Lung (tissue), 12 donors: ENCODE data around the gene AADAT. TPM values are rescaled to one million over a fixed set of nuclear protein-coding genes. Genes with fewer than 3 reads are reported as not detected.

Experiments used
- ATAC-seq: fragments of 200-7000 bp; cut with Tn5 transposase; one replicate; pipeline ENCODE4 v1.9.1; 2020; ENCODE audit warnings: moderate number of reproducible peaks; ENCODE audit not compliant: insufficient read depth, low FRiP score
- DNase-seq, 3 donors: peaks; one replicate each; pipeline ENCODE4 v3.0.0-alpha.2; 2013 to 2017
- H3K27ac ChIP-seq, 2 donors: one replicate each; pipeline ENCODE4 v1.5.1; 2013; ENCODE audit warnings: mild to moderate bottlenecking in 2 of 2, moderate library complexity in 2 of 2, control low read depth in 1 of 2, inconsistent platforms in 1 of 2, low read depth in 1 of 2, low read length in 1 of 2
- H3K27me3 ChIP-seq, 3 donors: one replicate each; pipeline ENCODE4 v1.5.1; 2013; ENCODE audit warnings: low read length in 2 of 3; ENCODE audit not compliant: control insufficient read depth in 3 of 3, insufficient read depth in 3 of 3
- H3K36me3 ChIP-seq, 4 donors: one replicate each; pipeline ENCODE4 v1.5.1; 2013; ENCODE audit warnings: low read length in 4 of 4, mild to moderate bottlenecking in 1 of 4, moderate library complexity in 1 of 4; ENCODE audit not compliant: control insufficient read depth in 4 of 4, insufficient read depth in 4 of 4
- H3K4me1 ChIP-seq, 5 donors: one replicate each; pipeline ENCODE4 v1.5.1; 2013; ENCODE audit warnings: low read length in 5 of 5, mild to moderate bottlenecking in 2 of 5, moderate library complexity in 1 of 5; ENCODE audit not compliant: control insufficient read depth in 5 of 5, insufficient read depth in 5 of 5
- H3K4me3 ChIP-seq: one replicate; pipeline ENCODE4 v1.5.1; 2013; ENCODE audit warnings: mild to moderate bottlenecking, control low read depth, moderate library complexity
- H3K9ac ChIP-seq, 2 donors: one replicate each; pipeline ENCODE4 v1.5.1; 2013; ENCODE audit warnings: low read length in 2 of 2, control low read depth in 1 of 2; ENCODE audit not compliant: insufficient read depth in 1 of 2
- H3K9me3 ChIP-seq, 4 donors: one replicate each; pipeline ENCODE4 v1.5.1; 2013; ENCODE audit warnings: low read length in 3 of 4, mild to moderate bottlenecking in 1 of 4, moderate library complexity in 1 of 4; ENCODE audit not compliant: control insufficient read depth in 4 of 4, insufficient read depth in 3 of 4
- CTCF ChIP-seq: IDR thresholded peaks from 2 replicates; pipeline ENCODE4 v1.5.1; 2012; ENCODE audit warnings: mild to moderate bottlenecking; ENCODE audit errors: control extremely low read depth, extremely low read depth
- WGBS, 2 donors: extraction: QIAGEN DNeasy Blood & Tissue Kit; methylation state at CpG; one replicate each; pipeline ENCODE4 v1.1.7; 2013; 5-methylcytosine and 5-hydroxymethylcytosine counted together
- polyA plus RNA-seq, 2 donors: library from polyadenylated mRNA; stranded (reverse); fragments of 200-250 nt; gene quantifications; one replicate each; pipeline ENCODE4 v1.2.1, GENCODE V29; 2013
- total RNA-seq, 2 donors: library from RNA; depleted of rRNA in 1 of 2; stranded (reverse); fragments of >200 nt in 1 of 2; gene quantifications; one replicate each; pipeline ENCODE4 v1.2.1, GENCODE V29; 2014 to 2021
- donor health status: control.
- donor health status: control.
- donor health status: Bipolar disorder and iron deficiency.
- donor health status: healthy.
- donor health status: DM: yes; HTN: yes; CAD: no.

AADAT gene
- total and polyA plus RNA-seq, 4 donors = 2.2 to 14.0 (median 6.8) TPM

GRCh38 chr4:170090352-170091052 is 746 bp upstream of the AADAT start:
- no peaks in the 10 kb centered on the region for H3K27me3 ChIP-seq
- peak in 2 of 3 donors; percentile 34 to 73 for DNase-seq
- H3K4me1 ChIP-seq = peaks cover 0 to 31% (median 6%) of the 10 kb centered on the region in 5 donors
- no peak for TF ChIP-seq CTCF
- 12 to 18% methylated on average over 9 of the region's 9 CpGs for WGBS, 2 donors
- no peaks in the 10 kb centered on the region for H3K9me3 ChIP-seq
- no peak overlapping the region for H3K27ac ChIP-seq
- H3K9ac ChIP-seq = no peak overlapping the region
- peaks cover 0 to 8% (median 4%) of the 10 kb centered on the region in 4 donors for H3K36me3 ChIP-seq
- H3K4me3 ChIP-seq = no peak overlapping the region
- ATAC-seq = peak; percentile 7

- Histone ChIP-seq H3K36me3 (peaks cover 0 to 18% (median 10%) of the 10 kb centered on the region in 4 donors), H3K4me3 (peak overlapping the region; percentile 76), H3K9me3 (no peaks in the 10 kb centered on the region), H3K27ac (peak overlapping the region in 1 of 2 donors; percentile 68), H3K4me1 (peaks cover 0 to 31% (median 6%) of the 10 kb centered on the region in 5 donors), H3K27me3 (no peaks in the 10 kb centered on the region), H3K9ac (peak overlapping the region; percentile 57 to 82)
- no peak for TF ChIP-seq CTCF
- 0 to 2% methylated on average over 18 of the region's 18 CpGs for WGBS, 2 donors
- peak; percentile 5 for ATAC-seq
- DNase-seq = peak; percentile 58 to 74 (median 68)
Observed at GRCh38 chr4:170089274-170089667, 485 bp downstream of the AADAT start.

GRCh38 chr4:170088716-170089115 is 1.0 kb downstream of the AADAT start:
- H3K9ac ChIP-seq = peak overlapping the region; percentile 57 to 82
- H3K36me3 ChIP-seq = peaks cover 0 to 23% (median 13%) of the 10 kb centered on the region in 4 donors
- no peak overlapping the region for H3K4me3 ChIP-seq
- H3K27ac ChIP-seq = no peak overlapping the region
- 71 to 76% methylated on average over 2 of the region's 2 CpGs for WGBS, 2 donors
- H3K27me3 ChIP-seq = no peaks in the 10 kb centered on the region
- DNase-seq = peak in 1 of 3 donors; percentile 13
- no peak for TF ChIP-seq CTCF
- ATAC-seq = no peak
- H3K4me1 ChIP-seq = peaks cover 0 to 27% (median 6%) of the 10 kb centered on the region in 5 donors
- H3K9me3 ChIP-seq = peaks cover 0 to 4% (median 0%) of the 10 kb centered on the region in 4 donors
